ENCODE results near the gene OTOG.

The OTOG gene

GRCh38 chr11:17574141-17575091 lies 27.4 kb downstream of the OTOG start:
- no peak for TF ChIP-seq CTCF (IDR thresholded peaks at IDR 0.05; ENCODE audit: insufficient read depth, missing control alignments)
- DNase-seq (ENCODE audit: insufficient read length, low spot score) (no peak), FAIRE-seq (no peak)

- DNase-seq (ENCODE audit: insufficient read length, low spot score) = no peak
- FAIRE-seq = no peak
- TF ChIP-seq CTCF (IDR thresholded peaks at IDR 0.05; ENCODE audit: insufficient read depth, missing control alignments) = no peak
Measured at GRCh38 chr11:17575431-17576425, 28.7 kb downstream of the OTOG start.

GRCh38 chr11:17578296-17578695 lies 31.2 kb downstream of the OTOG start:
- TF ChIP-seq CTCF (IDR thresholded peaks at IDR 0.05; ENCODE audit: insufficient read depth, missing control alignments) = no peak
- FAIRE-seq = no peak
- no peak for DNase-seq (ENCODE audit: insufficient read length, low spot score)

GRCh38 chr11:17578958-17579357 lies 31.9 kb downstream of the OTOG start:
- no peak for TF ChIP-seq CTCF (IDR thresholded peaks at IDR 0.05; ENCODE audit: insufficient read depth, missing control alignments)
- DNase-seq (ENCODE audit: insufficient read length, low spot score) (no peak), FAIRE-seq (no peak)

GRCh38 chr11:17579451-17579850 lies 32.4 kb downstream of the OTOG start:
- no peak for DNase-seq (ENCODE audit: insufficient read length, low spot score)
- no peak for TF ChIP-seq CTCF (IDR thresholded peaks at IDR 0.05; ENCODE audit: insufficient read depth, missing control alignments)
- no peak for FAIRE-seq

- TF ChIP-seq CTCF (IDR thresholded peaks at IDR 0.05; ENCODE audit: insufficient read depth, missing control alignments) = no peak
- FAIRE-seq = no peak
- DNase-seq (ENCODE audit: insufficient read length, low spot score) = no peak
Measured at GRCh38 chr11:17580271-17580670, 33.2 kb downstream of the OTOG start.

Measured in D721Med (cell line).